Measurements from ENCODE around the gene MAP2K2.

Gene MAP2K2

DNA sequence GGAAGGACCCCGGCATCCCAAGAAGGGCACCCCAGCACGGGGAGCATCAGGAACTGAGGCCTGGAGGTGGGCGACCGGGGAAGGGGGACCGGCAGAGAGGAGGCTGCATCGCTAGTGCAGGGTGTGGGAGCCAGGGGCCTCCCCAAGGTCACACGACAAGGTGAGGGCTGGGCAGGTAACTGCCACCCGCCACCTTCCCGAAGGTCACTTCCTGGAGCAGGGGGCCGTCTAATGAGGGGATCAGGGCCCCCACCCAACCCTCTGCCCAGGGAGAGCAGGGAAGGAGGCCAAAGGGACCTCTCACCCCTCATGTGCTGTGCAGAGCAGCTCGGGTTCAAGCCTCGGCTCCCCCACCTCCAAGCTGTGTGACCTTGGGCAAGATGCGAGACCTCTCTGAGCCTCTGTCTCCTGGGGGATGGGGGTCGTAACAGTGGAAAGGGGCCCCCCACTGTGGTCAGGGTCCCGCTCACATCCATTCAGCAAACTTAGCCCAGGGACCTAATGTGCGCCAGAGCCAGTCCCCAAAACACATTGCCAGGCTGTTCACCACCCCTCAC lies 63.2 kb downstream of the MAP2K2 start:
- no peak for DNase-seq (ENCODE audit: low spot score)

DNA sequence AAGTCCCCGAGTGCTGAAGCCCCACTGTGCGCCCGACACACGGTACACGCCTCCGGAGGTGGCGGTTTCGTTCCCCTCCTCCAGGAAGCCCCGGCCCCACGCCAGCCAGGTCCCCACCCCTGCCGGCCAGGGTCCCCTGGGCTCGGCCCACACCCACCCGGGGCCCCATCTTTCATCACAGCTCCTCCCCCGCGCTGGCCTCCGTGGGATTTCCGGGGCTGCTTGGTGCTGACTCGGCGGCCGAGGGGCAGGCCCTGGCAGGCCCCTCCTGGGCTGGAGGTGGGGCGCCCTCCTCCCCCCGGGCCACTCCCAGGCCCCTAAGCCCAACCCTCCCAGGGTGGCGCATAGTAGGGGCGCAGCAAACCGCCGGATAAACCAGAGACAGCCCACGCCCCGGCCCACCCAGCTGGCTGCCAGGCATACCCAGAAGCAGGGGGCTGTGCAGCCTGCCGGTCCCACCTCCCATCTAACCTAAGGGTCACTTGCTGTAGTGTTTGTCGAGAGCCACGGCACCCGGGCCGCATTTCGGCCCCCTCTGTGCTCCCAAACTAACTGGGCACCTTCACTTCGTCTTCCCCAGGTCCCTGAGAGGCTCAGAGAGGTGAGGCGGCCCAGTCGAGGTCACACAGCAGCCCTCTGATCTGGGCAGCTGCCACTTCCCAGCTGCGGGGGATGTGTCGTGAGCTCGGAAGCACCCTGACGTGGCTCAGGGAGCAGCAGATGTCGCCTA lies 63.9 kb downstream of the MAP2K2 start:
- no peak for DNase-seq (ENCODE audit: low spot score)

DNA sequence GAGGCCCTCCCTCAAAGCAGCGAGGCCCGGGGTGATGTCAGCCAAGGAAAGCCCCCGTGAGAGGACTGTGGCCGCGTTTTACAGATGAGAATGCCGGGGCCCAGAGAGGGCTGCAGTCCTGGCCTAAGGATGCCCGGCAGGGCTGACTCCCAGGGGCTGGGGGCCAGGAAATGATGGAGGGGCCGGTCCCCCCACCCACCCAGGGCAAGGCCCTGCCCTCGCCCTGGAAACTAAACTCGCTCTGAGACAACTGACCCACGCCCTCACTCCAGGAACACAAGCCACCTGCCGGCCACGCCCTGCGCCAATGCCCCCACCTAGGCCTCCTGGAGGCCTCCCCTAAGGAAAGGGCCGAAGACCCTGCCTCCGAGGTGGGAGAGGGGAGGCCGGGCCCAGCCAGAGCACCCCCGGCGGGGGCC lies 64.5 kb downstream of the MAP2K2 start:
- DNase-seq (ENCODE audit: low spot score): no peak

DNA sequence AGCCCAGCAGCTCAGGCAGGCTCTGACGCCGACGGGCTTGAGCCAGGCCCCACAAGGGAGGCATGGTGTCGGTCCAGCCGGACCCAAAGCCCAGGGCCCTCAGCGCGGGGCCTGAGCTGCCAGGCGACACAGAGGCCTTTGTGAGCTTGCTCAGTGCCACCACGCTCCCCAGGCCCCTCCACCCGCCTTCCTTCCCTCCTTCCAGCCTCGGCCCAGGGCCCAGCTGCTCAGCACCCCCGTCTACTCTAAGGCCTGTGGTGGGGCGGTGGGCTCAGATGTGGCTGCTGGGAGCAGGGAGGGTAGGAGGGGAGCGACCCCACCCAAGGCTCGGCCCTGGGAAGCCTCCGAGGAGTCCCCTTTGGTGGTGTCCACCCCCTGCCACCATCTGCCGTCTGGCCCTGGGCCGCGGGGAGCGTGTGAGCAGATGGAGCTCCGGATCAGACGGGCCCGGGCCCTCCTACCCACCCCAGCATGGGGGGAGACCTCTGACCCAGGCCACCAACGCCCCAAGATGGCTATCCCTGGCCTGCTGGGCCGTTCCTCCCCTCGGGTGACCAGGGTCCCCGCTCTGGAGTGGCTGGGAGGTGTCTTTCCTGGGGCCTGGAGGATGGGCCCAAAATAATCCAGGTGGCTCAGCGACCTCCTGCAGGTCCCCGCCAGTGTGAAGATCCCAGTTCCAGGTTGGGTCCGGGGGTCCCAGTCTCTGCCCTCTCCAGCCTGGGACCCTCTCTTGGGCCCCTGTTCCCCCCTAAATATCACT lies 65.0 kb downstream of the MAP2K2 start:
- no peak for DNase-seq (ENCODE audit: low spot score)

DNA sequence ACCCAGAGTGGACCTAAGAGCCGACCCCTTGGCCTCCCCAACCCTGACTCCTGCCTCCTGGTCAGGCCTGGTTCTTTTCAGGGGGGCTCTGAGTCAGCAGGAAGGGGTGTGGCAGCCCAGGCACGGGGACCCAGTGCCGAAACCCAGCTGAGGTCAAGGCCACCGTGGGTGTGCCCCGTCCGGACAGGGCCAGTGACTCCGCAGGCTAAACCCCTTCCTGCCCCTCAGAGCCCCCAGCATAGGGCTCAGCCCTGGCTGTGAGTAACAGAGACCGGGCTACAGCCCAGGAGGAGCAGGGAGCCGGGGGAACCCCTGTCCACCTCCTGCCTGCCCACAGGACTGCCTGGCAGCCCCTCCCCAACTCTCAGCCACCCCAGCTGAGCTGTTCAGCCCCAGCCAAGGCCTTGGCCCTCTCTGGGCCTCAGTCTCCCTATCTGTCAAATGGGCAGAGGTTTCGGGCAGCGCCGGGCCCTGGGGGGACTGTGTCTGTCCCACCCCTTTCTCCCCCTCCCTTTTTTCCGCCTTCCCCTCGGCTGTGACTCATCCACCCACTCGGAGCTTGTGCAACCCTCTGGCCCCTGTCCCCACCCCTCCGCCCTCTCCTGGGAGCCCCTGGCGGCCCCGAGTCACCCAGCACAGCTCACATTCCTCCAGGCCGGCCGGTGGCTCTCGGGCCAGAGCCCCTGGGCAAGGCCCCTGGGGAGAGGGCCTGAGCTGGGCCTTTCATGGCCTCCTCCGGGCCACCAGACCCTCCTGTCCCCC lies 65.8 kb downstream of the MAP2K2 start:
- DNase-seq (ENCODE audit: low spot score): no peak

DNA sequence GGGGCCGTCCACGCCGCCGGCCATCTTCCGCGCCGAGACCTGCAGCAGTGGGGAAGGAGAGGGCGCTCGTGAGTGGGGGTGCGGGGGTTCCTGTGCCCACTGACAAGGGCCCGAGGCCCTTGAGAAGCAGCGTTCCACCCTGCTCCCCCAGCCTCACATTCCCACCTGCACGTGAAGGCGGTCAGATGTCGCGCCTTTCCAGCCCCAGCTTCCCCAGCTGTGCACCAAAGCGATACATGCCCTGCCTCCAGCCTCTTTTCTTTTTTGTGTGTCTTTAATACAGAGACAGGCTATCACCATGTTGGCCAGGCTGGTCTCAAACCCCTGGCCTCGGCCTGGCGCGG lies 68.7 kb downstream of the MAP2K2 start:
- DNase-seq (ENCODE audit: low spot score): no peak

DNA sequence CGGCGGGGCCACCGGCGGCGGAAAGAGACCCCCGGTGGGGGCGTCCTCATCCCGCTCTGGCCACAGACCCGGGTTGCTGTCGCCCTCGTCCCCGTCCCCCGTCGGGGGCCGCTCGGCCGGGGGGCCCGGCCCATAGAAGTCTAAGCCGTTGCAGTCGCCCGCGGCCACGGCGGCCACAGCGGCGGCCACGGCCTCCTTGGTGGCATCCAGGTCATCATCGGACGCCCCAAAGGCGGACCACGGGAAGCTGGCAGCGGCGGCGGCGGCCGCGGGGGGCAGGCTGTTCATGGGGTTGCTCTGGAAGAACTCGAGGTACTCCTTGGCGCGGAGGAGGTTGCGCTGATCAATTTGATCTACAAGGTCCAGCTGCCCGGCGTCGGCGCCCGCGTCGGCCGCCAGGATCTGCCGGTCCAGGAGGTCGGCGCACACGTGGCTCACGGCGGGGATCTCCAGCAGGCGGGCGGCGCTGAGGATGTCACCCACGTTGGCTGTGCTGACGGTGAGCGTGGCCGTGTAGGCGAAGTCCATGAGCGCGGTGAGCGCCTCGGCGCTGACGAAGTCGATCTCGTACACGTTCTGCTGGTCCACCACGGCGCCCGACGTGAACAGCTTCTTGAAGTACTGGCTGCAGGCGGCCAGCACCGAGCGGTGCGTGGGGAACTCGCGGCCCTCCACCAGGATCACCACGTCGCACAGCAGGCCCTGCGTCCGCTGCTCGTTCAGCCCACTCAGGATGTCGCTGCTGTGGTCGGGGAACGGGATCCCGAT lies 69.3 kb downstream of the MAP2K2 start:
- no peak for DNase-seq (ENCODE audit: low spot score)

DNA sequence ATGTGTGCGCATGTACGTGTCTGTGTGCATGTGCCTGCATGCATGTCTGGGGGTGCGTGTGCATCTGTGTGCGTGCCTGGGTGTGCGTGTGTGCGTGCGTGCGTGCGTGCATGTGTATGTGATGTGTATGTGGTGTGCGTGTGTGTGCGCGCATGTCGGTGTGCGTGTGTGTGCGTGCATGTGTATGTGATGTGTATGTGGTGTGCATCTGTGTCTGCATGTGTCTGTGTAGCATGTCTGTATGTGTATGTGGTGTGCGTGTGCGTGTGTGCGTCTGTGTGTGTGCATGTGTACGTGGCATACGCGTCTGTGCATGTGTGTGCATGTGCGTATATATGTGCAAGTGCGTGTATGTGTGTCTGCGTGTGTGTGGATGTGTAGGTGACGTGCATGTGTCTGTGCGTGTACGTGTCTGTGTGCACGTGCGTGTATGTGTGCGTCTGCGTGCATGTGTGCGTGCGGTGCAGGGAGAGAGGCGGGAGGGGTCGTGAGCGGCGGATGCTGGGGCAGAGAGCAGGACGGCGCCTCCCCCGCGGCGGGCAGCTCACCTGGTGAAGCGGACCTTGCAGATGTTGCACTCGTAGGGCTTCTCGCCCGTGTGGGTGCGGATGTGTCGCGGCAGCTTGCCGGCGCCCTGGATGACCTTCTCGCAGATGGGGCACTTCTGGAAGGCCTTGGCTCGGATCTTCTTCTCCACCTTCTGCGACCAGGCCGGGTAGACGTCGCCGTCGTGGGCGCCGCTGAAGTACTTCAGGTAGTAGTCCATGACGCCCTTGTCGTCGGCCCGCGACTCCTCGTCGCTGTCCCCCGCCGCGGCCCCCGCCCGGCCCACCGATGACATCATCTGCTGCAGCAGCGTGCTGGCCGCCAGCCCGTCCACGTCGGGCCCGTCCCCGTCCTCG lies 70.2 kb downstream of the MAP2K2 start:
- no peak for DNase-seq (ENCODE audit: low spot score)

DNA sequence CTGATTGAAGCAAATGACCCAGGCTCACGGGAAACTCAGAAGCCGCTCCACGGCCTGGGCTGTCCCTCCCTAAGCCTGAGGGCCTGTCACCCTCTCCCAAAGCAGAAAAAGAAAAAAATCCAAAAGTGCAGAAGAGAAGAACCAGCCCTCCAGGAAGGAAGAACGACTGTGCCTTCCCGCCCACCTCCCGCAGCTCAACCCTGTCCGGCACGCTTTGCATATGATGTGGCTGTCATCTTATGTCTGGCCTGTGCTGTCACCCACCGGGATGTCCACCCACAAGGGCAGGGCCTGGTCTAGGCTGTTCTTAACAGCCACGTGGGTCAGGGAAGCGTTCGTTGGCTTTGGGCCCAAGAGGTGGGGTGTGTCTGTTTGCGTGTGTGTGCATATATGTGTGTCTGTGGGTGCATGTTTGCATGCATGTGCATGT lies 70.9 kb downstream of the MAP2K2 start:
- DNase-seq (ENCODE audit: low spot score): no peak

DNA sequence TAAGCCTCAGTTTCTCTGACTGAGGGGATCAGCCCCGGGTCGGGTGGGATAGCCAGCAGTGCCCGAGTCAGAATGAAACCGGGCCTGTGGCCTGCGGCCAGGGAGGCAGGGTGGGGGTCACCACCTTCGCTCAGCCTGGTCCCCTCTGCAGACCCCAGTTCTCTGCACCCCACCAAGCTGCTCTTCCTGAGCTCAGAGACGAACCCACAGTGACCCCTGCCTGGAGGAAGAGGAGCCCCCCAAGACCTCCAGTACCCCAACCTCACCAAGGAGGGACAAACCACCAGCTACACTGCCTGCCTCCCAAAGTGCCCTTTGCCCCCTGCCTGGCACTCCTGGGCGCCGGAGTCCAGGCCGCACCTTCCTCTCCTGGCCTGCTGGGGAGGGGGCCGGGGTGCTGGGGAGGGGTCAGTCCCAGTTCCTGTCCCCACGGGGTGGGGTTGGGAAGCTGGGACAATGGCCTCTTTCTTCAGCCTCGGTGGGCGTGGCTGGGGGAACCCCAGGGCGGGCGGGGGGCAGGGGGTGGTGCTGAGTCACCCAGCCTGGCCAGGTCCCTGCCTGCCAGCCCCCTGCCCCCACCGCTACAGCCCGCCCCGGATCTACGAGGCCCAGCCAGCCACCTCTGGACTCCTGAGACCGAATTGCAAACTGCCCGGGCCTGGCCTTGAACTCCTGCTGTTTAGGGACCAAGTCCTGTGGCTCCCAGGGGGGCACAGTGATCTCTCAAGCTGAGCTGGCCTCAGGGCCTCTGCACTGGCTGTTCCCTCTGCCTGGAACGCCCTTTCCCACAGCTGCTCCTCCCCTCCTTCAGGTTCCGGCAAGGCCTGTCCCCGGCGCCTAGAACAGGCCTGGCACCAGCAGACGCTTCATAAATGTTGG lies 71.6 kb downstream of the MAP2K2 start:
- no peak for DNase-seq (ENCODE audit: low spot score)

DNA sequence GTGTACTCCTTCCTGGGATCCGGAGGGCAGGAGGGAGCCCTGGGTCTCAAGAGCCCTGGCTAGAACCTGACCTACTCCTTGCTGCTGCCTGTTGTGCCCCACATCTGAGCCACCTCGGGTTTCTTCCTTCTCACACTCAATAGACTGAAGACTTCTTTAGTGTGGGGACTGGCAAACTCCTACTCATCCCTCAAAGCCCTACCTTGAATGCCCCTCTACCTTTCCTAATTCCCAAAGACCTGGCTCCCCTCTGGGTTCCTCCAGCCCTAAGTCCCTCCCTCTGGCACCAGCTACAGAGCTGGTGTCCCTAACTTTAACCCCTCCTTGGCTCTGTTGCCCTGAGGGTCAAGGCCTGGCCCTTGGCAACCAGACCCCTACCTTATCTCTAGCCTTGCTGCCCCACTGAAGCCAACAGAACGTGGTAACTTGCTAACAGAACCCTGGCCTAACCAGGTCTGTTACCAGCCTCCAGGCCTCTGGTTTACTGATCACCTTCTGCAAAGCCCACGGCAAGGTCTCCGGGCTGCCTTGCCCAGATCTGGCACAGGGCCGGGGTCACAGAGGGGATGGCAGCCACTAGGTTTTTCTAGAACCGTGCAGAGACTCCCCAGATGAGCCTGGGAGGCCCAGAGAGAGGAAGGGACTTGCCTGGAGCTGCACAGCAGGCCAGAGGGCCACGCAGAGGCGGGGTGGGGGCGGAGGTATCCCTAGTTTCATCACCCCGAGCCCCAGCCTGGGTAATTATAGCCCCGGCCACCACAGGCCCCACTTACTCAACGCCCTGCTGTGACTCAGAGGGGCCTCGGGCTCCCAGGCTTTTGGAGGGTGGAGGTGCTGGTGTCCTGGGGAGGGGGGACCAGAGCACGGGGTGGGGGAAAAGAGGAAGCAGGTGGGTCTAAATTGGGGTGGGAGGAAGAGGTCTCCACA lies 72.5 kb downstream of the MAP2K2 start:
- DNase-seq (ENCODE audit: low spot score): no peak

DNA sequence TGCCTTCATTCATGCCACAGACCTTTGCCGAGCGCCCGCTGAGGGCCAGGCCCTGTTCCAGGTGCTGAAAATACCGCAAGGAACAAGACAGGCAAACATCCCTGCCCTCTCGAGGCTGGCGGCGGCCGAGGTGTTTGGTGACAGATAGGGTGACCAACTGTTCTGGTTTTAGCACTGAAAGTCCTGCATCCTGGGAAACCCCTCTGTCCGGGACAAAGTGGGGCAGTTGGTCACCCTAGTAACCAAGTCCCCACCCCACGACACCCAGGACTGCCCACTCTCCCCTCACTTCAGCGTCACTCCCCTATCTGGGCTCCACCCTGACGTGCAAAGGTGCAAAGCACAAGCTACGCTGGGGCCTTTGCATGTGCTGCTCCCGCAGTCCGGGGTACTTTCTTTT lies 74.5 kb downstream of the MAP2K2 start:
- DNase-seq (ENCODE audit: low spot score): no peak

DNA sequence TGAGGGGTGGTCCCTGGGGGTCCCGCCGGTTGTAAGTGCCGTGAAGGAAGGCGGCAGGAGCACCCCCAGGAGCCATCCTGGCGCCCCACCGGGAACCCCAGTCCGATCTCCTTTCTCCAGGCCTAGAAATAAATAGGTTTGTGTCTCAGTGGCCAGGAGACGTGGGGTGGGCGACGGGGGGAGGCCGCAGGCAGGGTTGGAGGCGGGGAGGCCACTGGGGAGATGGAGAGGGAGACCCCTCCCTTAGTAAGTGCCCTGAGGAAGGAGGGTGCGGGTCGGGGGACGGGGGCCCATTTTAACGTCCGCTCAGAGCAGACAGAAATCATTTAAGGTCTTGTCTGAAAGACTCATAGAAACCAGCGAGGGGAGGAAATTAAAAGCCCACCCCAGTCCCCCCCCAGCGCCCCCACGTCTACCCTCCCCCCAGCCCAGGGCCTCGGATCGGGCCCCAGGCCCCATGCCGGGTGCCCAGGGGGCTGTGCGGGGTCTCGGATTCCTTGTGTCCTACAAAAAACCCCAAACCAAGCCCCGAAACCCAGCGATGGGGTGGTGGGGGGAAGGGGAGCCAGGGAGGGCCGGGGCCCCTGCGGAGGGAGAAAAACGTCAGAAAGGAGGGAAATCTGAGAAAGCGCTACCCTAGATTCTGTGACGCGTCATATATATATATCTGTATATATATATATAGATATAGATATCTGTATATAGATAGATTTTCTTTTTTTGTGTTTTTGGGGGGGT lies 76.8 kb downstream of the MAP2K2 start:
- DNase-seq (ENCODE audit: low spot score): no peak

DNA sequence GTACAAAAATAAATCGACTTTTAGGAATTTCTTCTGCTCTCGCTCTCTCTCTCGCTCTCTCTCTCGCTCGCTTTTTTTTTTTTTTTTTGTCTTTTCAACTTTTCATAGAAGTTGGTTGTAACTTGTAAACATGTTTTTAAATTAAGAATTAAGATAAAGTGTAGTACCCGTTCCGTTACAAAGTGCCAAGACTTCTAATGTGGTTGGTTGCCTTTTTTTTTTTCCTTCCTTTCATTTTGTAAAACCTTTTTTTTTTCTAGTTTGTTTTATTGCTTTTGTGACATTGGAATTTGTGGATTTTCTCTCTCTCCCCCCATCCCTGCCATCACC lies 77.6 kb downstream of the MAP2K2 start:
- no peak for DNase-seq (ENCODE audit: low spot score)

DNA sequence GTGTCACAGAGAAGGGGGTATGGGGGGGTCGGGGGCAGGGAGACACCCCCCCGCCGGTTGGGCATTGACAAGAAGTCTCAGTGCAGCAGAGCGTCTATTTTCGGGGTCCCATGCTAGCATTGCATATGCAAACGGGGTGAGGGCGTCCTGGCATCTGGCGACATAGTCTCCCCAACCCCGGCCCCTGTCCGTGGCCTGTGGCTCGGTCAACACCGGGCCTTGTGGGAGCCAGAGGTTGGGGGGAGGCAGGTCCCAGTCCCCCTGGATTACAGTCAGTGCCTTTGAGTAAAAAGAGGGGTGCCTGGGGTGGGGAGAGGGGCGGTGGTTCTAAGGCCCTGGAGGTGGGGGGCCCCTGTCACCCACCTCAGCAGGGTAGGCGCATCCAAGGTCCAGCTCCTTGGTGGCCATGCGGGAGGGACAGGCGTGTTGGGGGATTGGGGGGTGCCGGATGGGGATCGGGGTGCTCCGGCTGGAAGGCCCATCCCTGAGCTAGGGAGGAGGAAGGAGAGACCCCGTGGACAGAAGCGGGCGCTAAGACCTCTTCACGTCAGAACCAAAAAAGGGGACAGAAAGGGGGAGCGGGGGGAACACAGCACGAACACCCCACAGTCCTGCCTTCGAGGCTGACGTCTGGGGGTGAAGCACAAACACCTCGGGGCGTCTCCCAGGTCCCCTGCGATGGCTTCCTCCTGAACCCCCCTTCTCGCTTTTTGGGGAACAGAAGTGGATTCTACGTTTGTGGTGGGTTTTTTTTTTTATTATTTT lies 78.1 kb downstream of the MAP2K2 start:
- no peak for DNase-seq (ENCODE audit: low spot score)

DNA sequence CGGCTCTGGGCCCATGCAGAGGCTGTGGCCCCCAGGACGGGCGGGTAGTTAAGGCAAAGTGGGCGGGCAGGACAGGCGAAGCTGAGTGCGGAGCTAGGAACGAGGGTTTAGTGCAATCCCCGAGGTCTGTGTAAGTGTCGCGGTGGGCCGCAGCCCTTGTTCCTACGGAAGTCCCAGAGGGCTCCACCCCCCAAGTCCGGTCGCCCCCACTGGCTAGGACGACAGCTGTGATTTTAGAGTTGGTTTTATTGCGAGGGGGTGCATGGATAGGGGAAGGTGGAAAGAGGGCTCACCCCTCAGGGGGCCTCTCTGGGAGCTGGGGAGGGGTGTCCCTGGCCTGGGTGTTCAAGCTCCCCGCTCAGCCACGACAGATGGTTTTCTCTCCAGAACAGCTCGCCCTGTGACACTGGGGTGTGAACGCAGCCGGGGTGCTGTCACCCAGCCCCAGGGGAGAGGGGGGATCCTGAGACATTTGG lies 78.9 kb downstream of the MAP2K2 start:
- DNase-seq (ENCODE audit: low spot score): no peak

Measured in iPS-NIHi11 (cell line).